ENCODE measurements around the gene CLSTN1. TPM values are rescaled to one million over a fixed set of nuclear protein-coding genes. Genes with fewer than 3 reads are reported as not detected.
A peak's percentile ranks its signal among the peaks of the same experiment; 100 is the strongest.
"Not testable (repeated sequence)": the region's sequence is repeated elsewhere in the genome, so short reads cannot be mapped to it uniquely, and the experiment has no call there.

Gene CLSTN1
- total RNA-seq, 1 donor from 2014 or later, result 181 TPM

DNA sequence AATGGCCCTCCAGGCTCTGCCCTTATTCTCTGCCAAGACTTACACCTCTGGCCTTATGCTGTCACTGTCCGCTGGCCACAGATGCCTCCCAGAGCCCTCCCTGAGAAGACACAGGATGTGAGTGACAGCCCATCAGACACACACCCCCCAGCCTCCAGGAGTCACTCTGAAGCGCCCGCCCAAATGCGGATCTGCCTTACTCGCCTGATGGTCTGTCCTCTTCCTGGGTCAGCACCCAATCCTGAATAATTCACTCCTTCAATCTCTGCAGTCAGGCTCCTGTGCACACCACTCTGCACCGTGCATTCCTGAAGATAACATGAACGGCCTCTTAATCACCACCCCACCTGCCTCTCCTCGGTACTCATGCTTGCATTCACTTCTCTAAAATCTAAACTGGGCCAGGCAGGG is 14.7 kb downstream of the CLSTN1 start:
- Histone ChIP-seq H3K27ac (ENCODE audit: low read depth, low read length) (no peak overlapping the region), H4K20me1 (ENCODE audit: insufficient read depth, low read length) (peaks cover 80% of the 10 kb centered on the region)
- no peaks in the 10 kb centered on the region for H3K9me3 Mint-ChIP-seq (ENCODE audit: unreplicated experiment)

DNA sequence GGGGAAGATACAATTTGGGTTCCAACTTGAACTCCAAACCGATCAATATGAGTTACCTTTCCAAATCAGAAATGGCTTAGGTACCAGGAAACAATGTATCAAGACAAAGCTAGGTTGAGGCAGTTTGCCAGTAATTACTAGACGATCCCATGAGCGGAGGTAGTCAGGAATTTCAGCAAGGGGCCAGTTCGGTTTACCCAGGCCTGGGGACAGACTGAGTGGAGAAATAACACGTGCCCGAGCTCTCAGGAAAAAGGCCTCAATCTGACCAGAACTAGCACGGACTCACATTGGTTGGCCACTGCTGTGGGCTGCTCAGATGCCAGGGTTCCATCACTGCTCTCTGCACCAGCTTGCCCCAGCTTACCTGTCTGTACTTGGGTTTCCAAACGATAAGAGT is 15.3 kb downstream of the CLSTN1 start:
- H4K20me1 ChIP-seq (ENCODE audit: insufficient read depth, low read length), result peaks cover 77% of the 10 kb centered on the region
- H3K9me3 Mint-ChIP-seq (ENCODE audit: unreplicated experiment), result no peaks in the 10 kb centered on the region
- no peaks in the 10 kb centered on the region for H3K27me3 Mint-ChIP-seq (ENCODE audit: low read depth, unreplicated experiment)
- H3K36me3 Mint-ChIP-seq (ENCODE audit: low read depth, unreplicated experiment), result peaks cover 2% of the 10 kb centered on the region
- H2AFZ ChIP-seq (ENCODE audit: low read depth, low read length), result no peak overlapping the region
- no peak overlapping the region for H3K4me2 ChIP-seq (ENCODE audit: low read length)
- TF ChIP-seq, protein P1, sequence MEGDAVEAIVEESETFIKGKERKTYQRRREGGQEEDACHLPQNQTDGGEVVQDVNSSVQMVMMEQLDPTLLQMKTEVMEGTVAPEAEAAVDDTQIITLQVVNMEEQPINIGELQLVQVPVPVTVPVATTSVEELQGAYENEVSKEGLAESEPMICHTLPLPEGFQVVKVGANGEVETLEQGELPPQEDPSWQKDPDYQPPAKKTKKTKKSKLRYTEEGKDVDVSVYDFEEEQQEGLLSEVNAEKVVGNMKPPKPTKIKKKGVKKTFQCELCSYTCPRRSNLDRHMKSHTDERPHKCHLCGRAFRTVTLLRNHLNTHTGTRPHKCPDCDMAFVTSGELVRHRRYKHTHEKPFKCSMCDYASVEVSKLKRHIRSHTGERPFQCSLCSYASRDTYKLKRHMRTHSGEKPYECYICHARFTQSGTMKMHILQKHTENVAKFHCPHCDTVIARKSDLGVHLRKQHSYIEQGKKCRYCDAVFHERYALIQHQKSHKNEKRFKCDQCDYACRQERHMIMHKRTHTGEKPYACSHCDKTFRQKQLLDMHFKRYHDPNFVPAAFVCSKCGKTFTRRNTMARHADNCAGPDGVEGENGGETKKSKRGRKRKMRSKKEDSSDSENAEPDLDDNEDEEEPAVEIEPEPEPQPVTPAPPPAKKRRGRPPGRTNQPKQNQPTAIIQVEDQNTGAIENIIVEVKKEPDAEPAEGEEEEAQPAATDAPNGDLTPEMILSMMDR (IDR thresholded peaks at IDR 0.05; ENCODE audit: insufficient read depth, low read depth, low read length), result no peak
- no peak for TF ChIP-seq EZH2 (IDR thresholded peaks at IDR 0.05; ENCODE audit: insufficient read depth, low read length)
- peaks cover 81% of the 10 kb centered on the region for H3K79me2 ChIP-seq (ENCODE audit: insufficient read depth, low read length)
- no peaks in the 10 kb centered on the region for H3K4me1 ChIP-seq (ENCODE audit: insufficient read depth, low read length)
- H3K27ac Mint-ChIP-seq (ENCODE audit: unreplicated experiment), result no peak overlapping the region
- DNase-seq (ENCODE audit: low read depth) (no peak), FAIRE-seq (no peak)
- H3K36me3 ChIP-seq (ENCODE audit: insufficient read depth, low read length), result no peaks in the 10 kb centered on the region
- H3K4me3 Mint-ChIP-seq (ENCODE audit: unreplicated experiment), result no peak overlapping the region
- H3K27ac ChIP-seq (ENCODE audit: low read depth, low read length), result no peak overlapping the region
- no peak overlapping the region for H3K4me3 ChIP-seq (ENCODE audit: insufficient read depth, low read depth, low read length)
- no peaks in the 10 kb centered on the region for H3K27me3 ChIP-seq (ENCODE audit: insufficient read depth, low read length)
- H3K9ac ChIP-seq (ENCODE audit: low read length), result no peak overlapping the region
- peaks cover 26% of the 10 kb centered on the region for H3K4me1 Mint-ChIP-seq (ENCODE audit: low read depth, unreplicated experiment)
- no peaks in the 10 kb centered on the region for H3K9me3 ChIP-seq (ENCODE audit: insufficient read depth, low read depth, low read length)

More for the DNA sequence above, 14.7 kb downstream of the CLSTN1 start:
- Histone ChIP-seq H3K9ac (ENCODE audit: low read length) (no peak overlapping the region), H3K27me3 (ENCODE audit: insufficient read depth, low read length) (no peaks in the 10 kb centered on the region), H3K36me3 (ENCODE audit: insufficient read depth, low read length) (no peaks in the 10 kb centered on the region), H3K4me3 (ENCODE audit: insufficient read depth, low read depth, low read length) (no peak overlapping the region), H3K4me2 (ENCODE audit: low read length) (no peak overlapping the region), H3K79me2 (ENCODE audit: insufficient read depth, low read length) (peaks cover 80% of the 10 kb centered on the region), H3K4me1 (ENCODE audit: insufficient read depth, low read length) (no peaks in the 10 kb centered on the region), H2AFZ (ENCODE audit: low read depth, low read length) (no peak overlapping the region), H3K9me3 (ENCODE audit: insufficient read depth, low read depth, low read length) (no peaks in the 10 kb centered on the region)
- H3K4me1 Mint-ChIP-seq (ENCODE audit: low read depth, unreplicated experiment), result peaks cover 26% of the 10 kb centered on the region
- H3K27ac Mint-ChIP-seq (ENCODE audit: unreplicated experiment), result no peak overlapping the region
- H3K36me3 Mint-ChIP-seq (ENCODE audit: low read depth, unreplicated experiment), result peaks cover 2% of the 10 kb centered on the region
- no peak overlapping the region for H3K4me3 Mint-ChIP-seq (ENCODE audit: unreplicated experiment)
- no peak for FAIRE-seq
- DNase-seq (ENCODE audit: low read depth), result peak; percentile 14
- TF ChIP-seq, protein P1 (IDR thresholded peaks at IDR 0.05; ENCODE audit: insufficient read depth, low read depth, low read length), result no peak
- TF ChIP-seq EZH2 (IDR thresholded peaks at IDR 0.05; ENCODE audit: insufficient read depth, low read length), result no peak
- no peaks in the 10 kb centered on the region for H3K27me3 Mint-ChIP-seq (ENCODE audit: low read depth, unreplicated experiment)

DNA sequence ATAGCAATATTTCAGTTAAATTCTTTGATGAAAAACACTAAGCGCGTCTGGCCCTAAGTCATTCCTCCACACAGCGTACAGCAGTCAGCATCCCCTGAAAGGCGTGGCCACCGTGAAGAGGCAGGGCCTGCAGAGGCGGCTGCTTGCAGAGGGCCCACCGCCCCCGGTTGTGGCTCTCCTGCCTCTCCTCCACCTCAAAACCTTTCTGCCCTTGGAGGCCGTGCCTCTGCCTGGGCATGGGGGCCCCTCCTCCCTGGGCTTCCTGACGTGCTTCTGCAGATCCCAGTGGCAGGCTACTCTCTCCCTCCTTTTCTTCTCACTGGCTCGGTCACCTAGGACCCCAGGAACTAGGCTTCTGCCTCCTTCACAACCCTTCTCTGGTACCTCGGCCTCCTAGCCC is 16.2 kb downstream of the CLSTN1 start:
- H3K4me1 Mint-ChIP-seq (ENCODE audit: low read depth, unreplicated experiment), result peaks cover 26% of the 10 kb centered on the region
- Histone ChIP-seq H3K4me2 (ENCODE audit: low read length) (no peak overlapping the region), H3K27ac (ENCODE audit: low read depth, low read length) (no peak overlapping the region), H3K4me3 (ENCODE audit: insufficient read depth, low read depth, low read length) (no peak overlapping the region), H3K4me1 (ENCODE audit: insufficient read depth, low read length) (no peaks in the 10 kb centered on the region), H3K9ac (ENCODE audit: low read length) (no peak overlapping the region), H3K9me3 (ENCODE audit: insufficient read depth, low read depth, low read length) (no peaks in the 10 kb centered on the region), H3K36me3 (ENCODE audit: insufficient read depth, low read length) (no peaks in the 10 kb centered on the region), H3K79me2 (ENCODE audit: insufficient read depth, low read length) (peaks cover 82% of the 10 kb centered on the region), H2AFZ (ENCODE audit: low read depth, low read length) (no peak overlapping the region), H4K20me1 (ENCODE audit: insufficient read depth, low read length) (peaks cover 79% of the 10 kb centered on the region), H3K27me3 (ENCODE audit: insufficient read depth, low read length) (no peaks in the 10 kb centered on the region)
- H3K36me3 Mint-ChIP-seq (ENCODE audit: low read depth, unreplicated experiment), result peaks cover 2% of the 10 kb centered on the region
- H3K9me3 Mint-ChIP-seq (ENCODE audit: unreplicated experiment), result no peaks in the 10 kb centered on the region
- no peak overlapping the region for H3K27ac Mint-ChIP-seq (ENCODE audit: unreplicated experiment)
- DNase-seq (ENCODE audit: low read depth), result no peak
- H3K27me3 Mint-ChIP-seq (ENCODE audit: low read depth, unreplicated experiment), result no peaks in the 10 kb centered on the region
- no peak overlapping the region for H3K4me3 Mint-ChIP-seq (ENCODE audit: unreplicated experiment)
- TF ChIP-seq, protein P1 (IDR thresholded peaks at IDR 0.05; ENCODE audit: insufficient read depth, low read depth, low read length), result no peak
- TF ChIP-seq EZH2 (IDR thresholded peaks at IDR 0.05; ENCODE audit: insufficient read depth, low read length), result no peak
- FAIRE-seq, result no peak

DNA sequence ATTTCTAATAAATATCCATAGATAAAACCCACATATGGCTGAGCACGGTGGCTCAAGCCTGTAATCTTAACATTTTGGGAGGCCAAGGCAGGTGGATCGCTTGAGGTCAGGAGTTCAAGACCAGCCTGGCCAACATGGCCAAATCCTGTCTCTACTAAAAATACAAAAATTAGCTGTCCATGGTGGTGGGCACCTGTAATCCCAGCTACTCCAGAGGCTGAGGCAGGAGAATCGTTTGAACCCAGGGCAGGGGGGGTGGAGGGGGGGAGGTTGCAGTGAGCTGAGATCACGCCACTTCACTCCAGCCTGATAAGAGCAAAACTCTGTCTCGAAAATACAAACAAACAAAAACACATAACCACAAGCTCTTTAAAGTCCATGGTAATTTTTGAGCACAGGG is 17.8 kb downstream of the CLSTN1 start:
- not testable (repeated sequence) for H3K9me3 ChIP-seq (ENCODE audit: insufficient read depth, low read depth, low read length); FAIRE-seq; H3K36me3 ChIP-seq (ENCODE audit: insufficient read depth, low read length); H3K27ac ChIP-seq (ENCODE audit: low read depth, low read length); H3K4me1 ChIP-seq (ENCODE audit: insufficient read depth, low read length); H3K4me3 ChIP-seq (ENCODE audit: insufficient read depth, low read depth, low read length); H3K27me3 Mint-ChIP-seq (ENCODE audit: low read depth, unreplicated experiment); H3K4me3 Mint-ChIP-seq (ENCODE audit: unreplicated experiment); H3K9me3 Mint-ChIP-seq (ENCODE audit: unreplicated experiment); H3K27me3 ChIP-seq (ENCODE audit: insufficient read depth, low read length); H3K27ac Mint-ChIP-seq (ENCODE audit: unreplicated experiment); DNase-seq (ENCODE audit: low read depth); H3K9ac ChIP-seq (ENCODE audit: low read length); H3K36me3 Mint-ChIP-seq (ENCODE audit: low read depth, unreplicated experiment); H3K4me2 ChIP-seq (ENCODE audit: low read length); H2AFZ ChIP-seq (ENCODE audit: low read depth, low read length)
- H4K20me1 ChIP-seq (ENCODE audit: insufficient read depth, low read length), result peaks cover 78% of the 10 kb centered on the region
- peaks cover 85% of the 10 kb centered on the region for H3K79me2 ChIP-seq (ENCODE audit: insufficient read depth, low read length)
- peaks cover 26% of the 10 kb centered on the region for H3K4me1 Mint-ChIP-seq (ENCODE audit: low read depth, unreplicated experiment)

All from astrocyte (in vitro differentiated cells and primary cell).